NB4 (cell line): ENCODE results near the gene NEBL.

Source experiments
- MYC ChIP-seq: IDR thresholded peaks from 2 replicates; pipeline ENCODE4 v1.6.1; 2011; ENCODE audit warnings: low read depth, low read length
- POLR2A ChIP-seq: IDR thresholded peaks from 2 replicates; pipeline ENCODE4 v1.6.1; 2011; ENCODE audit warnings: mild to moderate bottlenecking; ENCODE audit not compliant: insufficient read length; ENCODE audit errors: extremely low read depth
- TF ChIP-seq, protein P1 (sequence below): IDR thresholded peaks from one replicate; pipeline ENCODE4 v1.5.1; 2012; ENCODE audit warnings: low read depth, low read length

DNA sequence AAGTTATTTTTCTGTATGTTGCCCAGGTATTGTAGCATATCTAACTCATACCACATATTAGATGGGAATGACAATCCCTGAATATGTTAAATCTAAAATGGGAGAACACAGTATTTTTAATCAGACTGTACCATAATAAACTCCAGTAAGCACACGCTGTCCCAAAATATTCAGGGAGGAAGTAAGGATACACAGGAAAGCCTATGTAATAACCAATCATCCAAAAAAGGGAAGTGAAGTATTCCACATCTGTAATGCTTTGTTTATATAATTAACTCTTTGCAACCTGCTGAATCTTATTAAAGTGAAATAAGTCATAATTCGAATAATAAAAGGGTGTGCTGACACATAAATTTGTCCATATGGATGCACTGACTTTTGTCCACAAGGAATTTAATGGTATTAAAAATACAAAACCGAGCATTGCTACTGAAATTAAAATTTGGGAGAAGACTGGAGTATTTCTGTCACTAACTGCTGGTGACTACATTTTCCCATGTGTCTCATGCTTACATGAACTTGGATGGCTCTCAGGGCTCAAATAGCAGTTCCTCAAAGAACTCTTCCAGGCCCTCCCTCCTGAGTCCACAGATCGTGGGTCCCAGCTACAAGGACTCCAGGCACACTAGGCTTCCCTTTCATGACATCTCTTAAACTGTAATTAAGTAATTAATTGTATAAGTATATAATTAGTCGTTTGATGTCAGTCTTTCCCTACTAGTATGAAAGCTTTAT is 120.6 kb downstream of the NEBL start:
- TF ChIP-seq POLR2A (no peak), MYC (no peak)
- TF ChIP-seq, protein P1, sequence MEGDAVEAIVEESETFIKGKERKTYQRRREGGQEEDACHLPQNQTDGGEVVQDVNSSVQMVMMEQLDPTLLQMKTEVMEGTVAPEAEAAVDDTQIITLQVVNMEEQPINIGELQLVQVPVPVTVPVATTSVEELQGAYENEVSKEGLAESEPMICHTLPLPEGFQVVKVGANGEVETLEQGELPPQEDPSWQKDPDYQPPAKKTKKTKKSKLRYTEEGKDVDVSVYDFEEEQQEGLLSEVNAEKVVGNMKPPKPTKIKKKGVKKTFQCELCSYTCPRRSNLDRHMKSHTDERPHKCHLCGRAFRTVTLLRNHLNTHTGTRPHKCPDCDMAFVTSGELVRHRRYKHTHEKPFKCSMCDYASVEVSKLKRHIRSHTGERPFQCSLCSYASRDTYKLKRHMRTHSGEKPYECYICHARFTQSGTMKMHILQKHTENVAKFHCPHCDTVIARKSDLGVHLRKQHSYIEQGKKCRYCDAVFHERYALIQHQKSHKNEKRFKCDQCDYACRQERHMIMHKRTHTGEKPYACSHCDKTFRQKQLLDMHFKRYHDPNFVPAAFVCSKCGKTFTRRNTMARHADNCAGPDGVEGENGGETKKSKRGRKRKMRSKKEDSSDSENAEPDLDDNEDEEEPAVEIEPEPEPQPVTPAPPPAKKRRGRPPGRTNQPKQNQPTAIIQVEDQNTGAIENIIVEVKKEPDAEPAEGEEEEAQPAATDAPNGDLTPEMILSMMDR, result no peak
